LNCaP clone FGC (cell line): Measurements from ENCODE around the gene MGRN1.

Experiments used
- DNase-seq: peaks from one replicate; pipeline ENCODE4 v3.0.0-alpha.2; 2011; ENCODE audit warnings: low read depth
- H3K4me3 ChIP-seq: 2 replicates; pipeline ENCODE4 v1.5.1; 2011; ENCODE audit warnings: mild to moderate bottlenecking, low read depth, low read length, control low read depth
- CTCF ChIP-seq: IDR thresholded peaks from 2 replicates; pipeline ENCODE4 v1.5.1; 2012; ENCODE audit warnings: mild to moderate bottlenecking; ENCODE audit not compliant: control insufficient read depth, insufficient read depth; ENCODE audit errors: extremely low read depth

The MGRN1 gene

GRCh38 chr16:4664538-4665418 is 40.2 kb downstream of the MGRN1 start:
- no peak for DNase-seq
- no peak overlapping the region for H3K4me3 ChIP-seq
- no peak for TF ChIP-seq CTCF

- DNase-seq = no peak
- TF ChIP-seq CTCF = no peak
- H3K4me3 ChIP-seq = no peak overlapping the region
These were observed 42.0 kb downstream of the MGRN1 start for GRCh38 chr16:4666537-4667202.

- no peak for TF ChIP-seq CTCF
- DNase-seq = no peak
- no peak overlapping the region for H3K4me3 ChIP-seq
These were observed 42.8 kb downstream of the MGRN1 start for GRCh38 chr16:4667203-4667963.

- no peak for DNase-seq
- no peak overlapping the region for H3K4me3 ChIP-seq
- no peak for TF ChIP-seq CTCF
These were observed 43.8 kb downstream of the MGRN1 start for GRCh38 chr16:4668313-4668960.

- H3K4me3 ChIP-seq = no peak overlapping the region
- DNase-seq = no peak
- TF ChIP-seq CTCF = no peak
These were observed 48.9 kb downstream of the MGRN1 start for GRCh38 chr16:4673387-4674046.

- H3K4me3 ChIP-seq = no peak overlapping the region
- no peak for TF ChIP-seq CTCF
- DNase-seq = no peak
These were observed 50.4 kb downstream of the MGRN1 start for GRCh38 chr16:4674926-4675530.
